ENCODE results near the gene SMYD3.

Gene SMYD3

DNA sequence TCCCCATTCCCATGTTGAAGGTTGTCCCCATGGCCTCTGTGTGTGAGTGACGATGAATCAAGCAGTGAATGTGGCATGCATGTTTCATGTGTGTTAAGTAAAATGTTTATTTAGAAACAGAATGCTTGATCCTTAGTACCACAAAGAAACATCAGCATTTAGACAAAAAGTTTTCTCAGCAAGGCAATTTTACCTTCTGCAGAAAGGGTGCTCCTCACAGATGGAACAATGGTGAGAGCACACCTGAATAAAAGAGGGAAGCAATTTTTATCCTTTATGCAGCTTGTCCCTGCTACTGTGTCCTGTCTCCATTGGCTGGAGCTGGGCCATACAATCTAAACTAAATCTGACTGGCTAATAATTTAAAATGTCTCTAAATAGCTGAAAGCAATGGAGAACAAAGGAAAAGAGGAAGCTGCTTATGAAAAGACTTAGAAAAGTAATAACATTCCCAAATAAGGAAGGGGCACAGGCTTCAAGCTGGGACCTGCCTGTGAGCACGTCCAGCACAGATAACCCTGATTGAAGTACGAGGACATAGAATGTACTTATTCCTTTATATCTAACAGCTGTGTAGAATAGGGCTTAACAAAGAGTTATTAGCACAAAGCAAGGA, 8.4 kb upstream of the SMYD3 start:
- no peaks in the 10 kb centered on the region for H3K27me3 ChIP-seq (replicated peaks)
- H3K36me3 ChIP-seq (replicated peaks), result no peaks in the 10 kb centered on the region
- H3K4me3 ChIP-seq (ENCODE audit: low read depth, low read length), result no peak overlapping the region
- no peak overlapping the region for H3K27ac ChIP-seq
- in situ Hi-C loops (cut with HindIII; ENCODE audit: low pct_ligation_motif_present, low sequenced_read_pairs), result no loop called here
- TF ChIP-seq, protein P1, sequence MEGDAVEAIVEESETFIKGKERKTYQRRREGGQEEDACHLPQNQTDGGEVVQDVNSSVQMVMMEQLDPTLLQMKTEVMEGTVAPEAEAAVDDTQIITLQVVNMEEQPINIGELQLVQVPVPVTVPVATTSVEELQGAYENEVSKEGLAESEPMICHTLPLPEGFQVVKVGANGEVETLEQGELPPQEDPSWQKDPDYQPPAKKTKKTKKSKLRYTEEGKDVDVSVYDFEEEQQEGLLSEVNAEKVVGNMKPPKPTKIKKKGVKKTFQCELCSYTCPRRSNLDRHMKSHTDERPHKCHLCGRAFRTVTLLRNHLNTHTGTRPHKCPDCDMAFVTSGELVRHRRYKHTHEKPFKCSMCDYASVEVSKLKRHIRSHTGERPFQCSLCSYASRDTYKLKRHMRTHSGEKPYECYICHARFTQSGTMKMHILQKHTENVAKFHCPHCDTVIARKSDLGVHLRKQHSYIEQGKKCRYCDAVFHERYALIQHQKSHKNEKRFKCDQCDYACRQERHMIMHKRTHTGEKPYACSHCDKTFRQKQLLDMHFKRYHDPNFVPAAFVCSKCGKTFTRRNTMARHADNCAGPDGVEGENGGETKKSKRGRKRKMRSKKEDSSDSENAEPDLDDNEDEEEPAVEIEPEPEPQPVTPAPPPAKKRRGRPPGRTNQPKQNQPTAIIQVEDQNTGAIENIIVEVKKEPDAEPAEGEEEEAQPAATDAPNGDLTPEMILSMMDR (IDR thresholded peaks at IDR 0.05; ENCODE audit: low read depth, low read length, missing control alignments), result no peak
- no peak for DNase-seq

DNA sequence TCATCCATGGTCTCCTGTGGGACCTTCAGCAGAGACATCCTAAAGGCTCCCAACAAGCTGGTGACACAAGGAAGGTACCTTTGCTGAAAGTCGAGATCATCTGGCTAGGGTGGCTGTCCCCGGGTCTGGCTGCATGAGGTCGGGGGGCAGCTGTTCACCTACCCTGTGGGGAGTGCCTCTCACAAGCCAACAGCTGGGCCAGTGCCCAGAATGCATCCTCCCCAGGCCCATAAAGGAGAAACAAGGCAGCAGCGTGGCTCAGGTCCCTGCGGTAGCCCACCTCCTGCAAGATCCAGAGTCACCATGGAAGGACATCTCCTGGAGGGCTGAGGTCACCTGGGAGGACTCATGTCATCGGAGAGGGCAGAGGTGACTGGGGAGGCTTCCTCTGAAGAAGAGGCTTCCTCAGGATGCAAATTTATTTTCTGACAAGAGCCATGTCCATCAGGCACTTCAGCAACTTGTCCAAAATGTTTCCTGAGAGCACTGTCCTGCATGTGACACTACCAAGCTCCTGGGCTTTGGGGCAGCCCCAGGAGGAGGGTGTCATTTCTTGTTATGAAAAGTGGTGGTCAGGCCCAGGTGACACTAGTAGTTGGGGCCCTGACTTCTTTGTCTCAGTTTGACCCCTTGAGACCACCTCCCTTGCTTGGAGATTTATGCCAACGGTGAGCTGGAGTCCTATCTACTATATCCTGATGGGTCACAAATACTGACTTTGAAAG, 6.7 kb upstream of the SMYD3 start:
- TF ChIP-seq, protein P1 (IDR thresholded peaks at IDR 0.05; ENCODE audit: low read depth, low read length, missing control alignments), result no peak
- no peak overlapping the region for H3K27ac ChIP-seq
- no peak overlapping the region for H3K4me3 ChIP-seq (ENCODE audit: low read depth, low read length)
- H3K27me3 ChIP-seq (replicated peaks), result no peaks in the 10 kb centered on the region
- in situ Hi-C loops (cut with HindIII; ENCODE audit: low pct_ligation_motif_present, low sequenced_read_pairs), result no loop called here
- DNase-seq, result no peak
- H3K36me3 ChIP-seq (replicated peaks), result no peaks in the 10 kb centered on the region

DNA sequence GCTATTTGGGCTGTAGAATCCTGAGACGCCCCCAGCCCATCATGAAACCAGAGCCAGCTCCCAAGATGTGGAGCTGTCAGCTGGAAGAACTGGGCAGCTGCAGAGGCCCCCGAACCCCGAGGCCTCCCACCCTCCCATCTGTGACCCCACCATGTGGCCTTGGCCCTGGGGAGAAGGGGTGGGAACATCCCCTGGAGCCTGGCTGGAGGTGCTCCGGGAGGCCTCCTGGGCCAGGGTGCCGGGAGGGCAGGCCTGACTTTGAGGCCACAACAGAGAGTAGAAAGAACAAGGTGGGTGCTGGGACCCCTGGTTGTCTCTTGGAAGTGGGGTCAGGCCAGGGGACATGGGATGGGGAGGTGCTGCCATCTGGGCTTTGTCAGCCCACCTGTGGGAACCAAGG, 6.0 kb upstream of the SMYD3 start:
- DNase-seq, result no peak
- Histone ChIP-seq H3K36me3 (replicated peaks) (no peaks in the 10 kb centered on the region), H3K4me3 (ENCODE audit: low read depth, low read length) (no peak overlapping the region), H3K27ac (no peak overlapping the region), H3K27me3 (replicated peaks) (no peaks in the 10 kb centered on the region)
- in situ Hi-C loops (cut with HindIII; ENCODE audit: low pct_ligation_motif_present, low sequenced_read_pairs), result no loop called here
- TF ChIP-seq, protein P1 (IDR thresholded peaks at IDR 0.05; ENCODE audit: low read depth, low read length, missing control alignments), result no peak

DNA sequence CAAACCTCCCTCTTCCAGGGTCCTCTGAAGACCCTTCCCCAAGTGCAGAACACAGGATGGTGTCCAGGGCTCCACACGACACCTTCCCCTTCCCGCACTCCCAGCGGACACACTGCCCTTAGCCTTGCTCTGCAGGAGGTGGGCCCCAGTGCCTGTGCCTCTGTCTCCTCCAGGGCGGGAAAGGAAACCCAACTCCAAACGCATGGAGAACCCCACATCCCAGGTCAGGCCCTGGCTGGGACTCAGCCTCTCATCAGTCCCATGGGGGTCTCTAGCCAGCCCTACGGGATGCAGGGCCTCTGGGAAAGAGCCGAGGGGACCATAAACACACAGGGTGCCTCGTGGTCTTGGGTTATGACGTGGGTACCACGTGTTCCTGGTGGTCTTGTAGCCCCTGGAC, 5.6 kb upstream of the SMYD3 start:
- in situ Hi-C loops (cut with HindIII; ENCODE audit: low pct_ligation_motif_present, low sequenced_read_pairs), result no loop called here
- H3K4me3 ChIP-seq (ENCODE audit: low read depth, low read length), result no peak overlapping the region
- H3K27me3 ChIP-seq (replicated peaks), result no peaks in the 10 kb centered on the region
- no peak for DNase-seq
- TF ChIP-seq, protein P1 (IDR thresholded peaks at IDR 0.05; ENCODE audit: low read depth, low read length, missing control alignments), result no peak
- H3K27ac ChIP-seq, result no peak overlapping the region
- no peaks in the 10 kb centered on the region for H3K36me3 ChIP-seq (replicated peaks)

DNA sequence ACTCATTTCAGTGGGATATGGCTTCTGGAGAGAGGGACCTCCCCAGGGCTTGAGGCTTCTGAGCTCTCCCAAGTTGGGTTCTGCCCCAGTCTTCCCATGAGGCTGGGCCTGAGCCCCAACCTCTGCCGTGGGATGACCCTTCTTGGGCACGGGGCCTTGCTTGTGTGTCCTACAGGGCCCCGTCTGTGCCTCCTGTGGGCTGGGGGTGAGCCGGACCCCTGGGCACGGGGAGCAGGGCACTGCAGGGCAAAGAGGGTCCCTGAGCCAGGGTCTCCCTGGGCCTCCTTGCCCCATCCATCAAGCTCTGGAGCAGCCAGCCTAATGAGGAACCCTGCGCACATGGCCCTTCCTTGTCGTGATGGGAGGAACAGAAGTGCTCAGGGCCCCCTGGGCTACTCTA, 5.2 kb upstream of the SMYD3 start:
- no peak for DNase-seq
- TF ChIP-seq, protein P1 (IDR thresholded peaks at IDR 0.05; ENCODE audit: low read depth, low read length, missing control alignments), result no peak
- in situ Hi-C loops (cut with HindIII; ENCODE audit: low pct_ligation_motif_present, low sequenced_read_pairs), result no loop called here
- H3K27ac ChIP-seq, result no peak overlapping the region
- no peak overlapping the region for H3K4me3 ChIP-seq (ENCODE audit: low read depth, low read length)
- H3K27me3 ChIP-seq (replicated peaks), result no peaks in the 10 kb centered on the region
- H3K36me3 ChIP-seq (replicated peaks), result no peaks in the 10 kb centered on the region
